ENCODE results near the gene MBP. TPM values are rescaled to one million over a fixed set of nuclear protein-coding genes. Genes with fewer than 3 reads are reported as not detected.
"Not testable (repeated sequence)": the region's sequence is repeated elsewhere in the genome, so short reads cannot be mapped to it uniquely, and the experiment has no call there.

Gene MBP
- total and polyA plus RNA-seq, 5 experiments from 2014 or later, result 89.2 to 148 (median 105) TPM

GRCh38 chr18:76994086-76994654 lies 138.4 kb downstream of the MBP start:
- ATAC-seq (no peak), DNase-seq (no peak)
- Mint-ChIP-seq H3K36me3 (no peaks in the 10 kb centered on the region), H3K9me3 (no peaks in the 10 kb centered on the region), H3K4me1 (peaks cover 0 to 1% (median 0%) of the 10 kb centered on the region in 4 donors), H3K4me3 (no peak overlapping the region), H3K27ac (peak overlapping the region in 1 of 10 donors; percentile 29), H3K27me3 (peaks cover 0 to 1% (median 0%) of the 10 kb centered on the region in 5 donors)
- POLR2A ChIA-PET, result no interaction called here

- H3K9me3 Mint-ChIP-seq, result no peaks in the 10 kb centered on the region
- POLR2A ChIA-PET, result interaction anchor here (0.6 to 0.7 kb wide), 2 partner anchors 10 to 12 kb away, joined by 3 to 4 read pairs; no protein-coding TSS in a partner anchor
- ATAC-seq (no peak), DNase-seq (no peak)
- peaks cover 0 to 1% (median 0%) of the 10 kb centered on the region in 4 donors for H3K4me1 Mint-ChIP-seq
- H3K36me3 Mint-ChIP-seq, result no peaks in the 10 kb centered on the region
- no peak overlapping the region for H3K4me3 Mint-ChIP-seq
- H3K27ac Mint-ChIP-seq, result peak overlapping the region in 2 of 10 donors; percentile 29 to 68
- peaks cover 0 to 1% (median 0%) of the 10 kb centered on the region in 5 donors for H3K27me3 Mint-ChIP-seq
Observed at GRCh38 chr18:76993573-76993972, 139.0 kb downstream of the MBP start.

GRCh38 chr18:76993085-76993382 lies 139.5 kb downstream of the MBP start:
- H3K27me3 Mint-ChIP-seq, result peaks cover 0 to 1% (median 0%) of the 10 kb centered on the region in 5 donors
- DNase-seq (no peak), ATAC-seq (no peak)
- no peaks in the 10 kb centered on the region for H3K36me3 Mint-ChIP-seq
- POLR2A ChIA-PET, result interaction anchor here (0.6 to 0.7 kb wide), 2 partner anchors 11 kb away, joined by 3 to 4 read pairs; no protein-coding TSS in a partner anchor
- peaks cover 0 to 3% (median 0%) of the 10 kb centered on the region in 4 donors for H3K4me1 Mint-ChIP-seq
- peak overlapping the region in 1 of 10 donors; percentile 46 for H3K27ac Mint-ChIP-seq
- no peaks in the 10 kb centered on the region for H3K9me3 Mint-ChIP-seq
- H3K4me3 Mint-ChIP-seq, result no peak overlapping the region

GRCh38 chr18:76992226-76993084 lies 140.1 kb downstream of the MBP start:
- H3K4me3 Mint-ChIP-seq, result no peak overlapping the region
- DNase-seq (no peak), ATAC-seq (no peak)
- H3K9me3 Mint-ChIP-seq, result no peaks in the 10 kb centered on the region
- peak overlapping the region in 1 of 10 donors; percentile 46 for H3K27ac Mint-ChIP-seq
- POLR2A ChIA-PET, result interaction anchor here (0.6 to 0.7 kb wide), 2 partner anchors 11 kb away, joined by 3 to 4 read pairs; no protein-coding TSS in a partner anchor
- peaks cover 0 to 3% (median 0%) of the 10 kb centered on the region in 4 donors for H3K4me1 Mint-ChIP-seq
- H3K27me3 Mint-ChIP-seq, result peaks cover 0 to 1% (median 0%) of the 10 kb centered on the region in 5 donors
- no peaks in the 10 kb centered on the region for H3K36me3 Mint-ChIP-seq

GRCh38 chr18:76991021-76991688 lies 141.4 kb downstream of the MBP start:
- no peak overlapping the region for H3K4me3 Mint-ChIP-seq
- no peak for DNase-seq
- peaks cover 0 to 1% (median 0%) of the 10 kb centered on the region in 5 donors for H3K27me3 Mint-ChIP-seq
- H3K36me3 Mint-ChIP-seq, result no peaks in the 10 kb centered on the region
- POLR2A ChIA-PET, result no interaction called here
- peak overlapping the region in 3 of 10 donors; percentile 23 to 45 (median 26) for H3K27ac Mint-ChIP-seq
- H3K4me1 Mint-ChIP-seq, result peaks cover 0 to 3% (median 0%) of the 10 kb centered on the region in 4 donors
- ATAC-seq, result no peak
- H3K9me3 Mint-ChIP-seq, result no peaks in the 10 kb centered on the region

- peak overlapping the region in 2 of 10 donors; percentile 23 to 54 for H3K27ac Mint-ChIP-seq
- H3K4me1 Mint-ChIP-seq, H3K27me3 Mint-ChIP-seq, H3K36me3 Mint-ChIP-seq, DNase-seq, ATAC-seq, POLR2A ChIA-PET, H3K9me3 Mint-ChIP-seq, H3K4me3 Mint-ChIP-seq: not testable (repeated sequence)
Observed at GRCh38 chr18:76990343-76991020, 142.1 kb downstream of the MBP start.

GRCh38 chr18:76989647-76990190 lies 142.9 kb downstream of the MBP start:
- H3K27me3 Mint-ChIP-seq, result peaks cover 0 to 1% (median 0%) of the 10 kb centered on the region in 5 donors
- no peak for DNase-seq
- no peak overlapping the region for H3K4me3 Mint-ChIP-seq
- no peak for ATAC-seq
- peak overlapping the region in 1 of 10 donors; percentile 23 for H3K27ac Mint-ChIP-seq
- POLR2A ChIA-PET, result no interaction called here
- H3K9me3 Mint-ChIP-seq, result no peaks in the 10 kb centered on the region
- H3K36me3 Mint-ChIP-seq, result no peaks in the 10 kb centered on the region
- H3K4me1 Mint-ChIP-seq, result peaks cover 0 to 3% (median 0%) of the 10 kb centered on the region in 4 donors

GRCh38 chr18:76988827-76989646 lies 143.5 kb downstream of the MBP start:
- H3K9me3 Mint-ChIP-seq, result no peaks in the 10 kb centered on the region
- no peak for DNase-seq
- no peaks in the 10 kb centered on the region for H3K36me3 Mint-ChIP-seq
- H3K27ac Mint-ChIP-seq, result no peak overlapping the region
- H3K4me1 Mint-ChIP-seq, result peaks cover 0 to 3% (median 0%) of the 10 kb centered on the region in 4 donors
- H3K4me3 Mint-ChIP-seq, result no peak overlapping the region
- peaks cover 0 to 1% (median 0%) of the 10 kb centered on the region in 5 donors for H3K27me3 Mint-ChIP-seq
- POLR2A ChIA-PET, result no interaction called here
- ATAC-seq, result no peak

- Mint-ChIP-seq H3K9me3 (no peaks in the 10 kb centered on the region), H3K4me3 (no peak overlapping the region), H3K4me1 (peaks cover 3 to 6% (median 4%) of the 10 kb centered on the region in 4 donors), H3K36me3 (no peaks in the 10 kb centered on the region), H3K27ac (peak overlapping the region in 1 of 10 donors; percentile 21), H3K27me3 (no peaks in the 10 kb centered on the region)
- ATAC-seq (no peak), DNase-seq (no peak)
- POLR2A ChIA-PET, result no interaction called here
Observed at GRCh38 chr18:76988031-76988826, 144.4 kb downstream of the MBP start.

- Mint-ChIP-seq H3K4me1 (peaks cover 8 to 10% (median 9%) of the 10 kb centered on the region in 4 donors), H3K4me3 (no peak overlapping the region), H3K9me3 (no peaks in the 10 kb centered on the region), H3K27me3 (no peaks in the 10 kb centered on the region), H3K27ac (no peak overlapping the region), H3K36me3 (no peaks in the 10 kb centered on the region)
- POLR2A ChIA-PET, result no interaction called here
- DNase-seq, result no peak
- ATAC-seq, result no peak
Observed at GRCh38 chr18:76986406-76986805, 146.2 kb downstream of the MBP start.

- Mint-ChIP-seq H3K36me3 (no peaks in the 10 kb centered on the region), H3K27me3 (no peaks in the 10 kb centered on the region), H3K27ac (no peak overlapping the region), H3K9me3 (no peaks in the 10 kb centered on the region), H3K4me1 (peaks cover 6 to 14% (median 9%) of the 10 kb centered on the region in 4 donors), H3K4me3 (no peak overlapping the region)
- ATAC-seq (no peak), DNase-seq (no peak)
- POLR2A ChIA-PET, result no interaction called here
Observed at GRCh38 chr18:76985951-76986236, 146.7 kb downstream of the MBP start.
